ENCODE data around the gene MAPK11. TPM values are rescaled to one million over a fixed set of nuclear protein-coding genes. Genes with fewer than 3 reads are reported as not detected.

MAPK11 gene
- 10 to 100 TPM; 10.2 to 15.1 TPM for total RNA-seq

- ATAC-seq = peak; percentile 78 to 86
- H3K4me1 Mint-ChIP-seq (ENCODE audit: low read depth in 2 of 2) = peaks cover 0 to 3% of the 10 kb centered on the region in 2 donors
- H3K27ac Mint-ChIP-seq = no peak within 1 kb of the TSS
These were observed at the start of gene MAPK11 for GRCh38 chr22:50269970-50270665. Gene MAPK11, minus strand, starts transcription at chr22:50270380. Its CDS starts 88 bp downstream, at chr22:50270292.

GRCh38 chr22:50319503-50319951 lies 49.3 kb upstream of the MAPK11 start:
- peak; percentile 51 for DNase-seq (ENCODE audit: low spot score)
- no peak overlapping the region for H3K4me3 Mint-ChIP-seq
- peaks cover 2 to 7% of the 10 kb centered on the region in 2 donors for H3K4me1 Mint-ChIP-seq (ENCODE audit: low read depth in 2 of 2)
- no peaks in the 10 kb centered on the region for H3K27me3 Mint-ChIP-seq
- ATAC-seq = no peak
- H3K27ac Mint-ChIP-seq = no peak overlapping the region
- no peaks in the 10 kb centered on the region for H3K9me3 Mint-ChIP-seq
- H3K36me3 Mint-ChIP-seq = no peaks in the 10 kb centered on the region

More at GRCh38 chr22:50269970-50270665, at the start of gene MAPK11:
- Mint-ChIP-seq H3K9me3 (no peaks in the 10 kb centered on the region), H3K36me3 (no peaks in the 10 kb centered on the region), H3K4me3 (peak within 1 kb of the TSS; percentile 56), H3K27me3 (peaks cover 0 to 2% of the 10 kb centered on the region in 2 donors)
- peak; percentile 86 for DNase-seq (ENCODE audit: low spot score)

DNA sequence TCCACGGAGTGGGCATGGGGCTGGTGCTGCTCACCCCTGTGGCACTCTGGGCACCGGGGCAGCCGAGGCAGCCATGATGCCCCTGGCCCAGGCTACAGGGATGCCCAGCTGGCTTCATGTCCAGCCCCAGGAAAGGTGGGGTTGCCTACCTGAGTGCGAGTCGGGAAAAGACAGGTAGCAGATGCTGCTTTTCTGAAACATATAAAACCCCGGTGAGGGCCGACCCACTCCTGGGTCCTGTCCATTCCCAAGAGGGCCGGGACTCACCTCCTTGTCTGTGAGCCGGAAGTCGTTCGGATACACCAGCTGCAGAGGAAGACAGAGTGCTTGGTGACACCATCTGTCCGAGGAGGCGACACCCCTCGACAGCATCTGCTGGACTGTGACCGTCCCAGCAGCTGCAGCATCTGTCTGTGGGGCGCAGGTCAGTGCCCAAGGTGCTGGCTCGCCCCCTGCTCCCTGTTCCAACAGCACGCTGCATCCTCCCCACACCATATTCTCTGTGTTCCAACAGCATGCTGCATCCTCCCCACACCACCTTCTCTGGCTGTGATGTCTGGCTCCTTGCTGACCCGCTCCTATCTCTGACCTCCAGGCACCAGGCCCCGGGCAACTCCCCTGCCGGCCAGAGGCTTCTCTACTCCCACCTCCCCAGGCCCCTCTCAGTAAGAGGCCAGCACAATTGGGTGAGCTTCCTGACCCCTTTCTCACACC lies 48.7 kb upstream of the MAPK11 start:
- no peak overlapping the region for H3K4me3 Mint-ChIP-seq
- H3K27me3 Mint-ChIP-seq = no peaks in the 10 kb centered on the region
- no peaks in the 10 kb centered on the region for H3K36me3 Mint-ChIP-seq
- H3K9me3 Mint-ChIP-seq = no peaks in the 10 kb centered on the region
- ATAC-seq (no peak), DNase-seq (ENCODE audit: low spot score) (peak; percentile 56)
- H3K27ac Mint-ChIP-seq = no peak overlapping the region
- peaks cover 7 to 12% of the 10 kb centered on the region in 2 donors for H3K4me1 Mint-ChIP-seq (ENCODE audit: low read depth in 2 of 2)

DNA sequence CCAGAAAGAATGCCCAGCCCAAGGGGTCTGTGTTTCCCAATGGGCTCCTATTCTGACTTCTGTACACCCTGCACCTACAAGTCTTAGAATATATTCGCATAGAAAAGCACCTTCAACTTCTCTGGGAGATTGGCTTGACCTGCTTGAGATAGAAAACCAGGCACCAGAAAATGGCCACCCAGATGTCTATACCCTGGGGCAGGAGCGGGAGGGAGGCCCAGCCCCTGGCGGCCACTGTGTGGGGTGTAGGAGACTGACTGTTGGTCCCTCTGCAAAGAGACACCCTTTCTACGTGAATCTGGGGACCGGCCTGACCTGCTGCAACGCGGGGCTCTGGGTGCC lies 48.1 kb upstream of the MAPK11 start:
- Mint-ChIP-seq H3K9me3 (no peaks in the 10 kb centered on the region), H3K27ac (no peak overlapping the region), H3K4me3 (no peak overlapping the region), H3K36me3 (no peaks in the 10 kb centered on the region), H3K27me3 (no peaks in the 10 kb centered on the region), H3K4me1 (ENCODE audit: low read depth in 2 of 2) (peaks cover 7 to 12% of the 10 kb centered on the region in 2 donors)
- DNase-seq (ENCODE audit: low spot score) (no peak), ATAC-seq (no peak)

DNA sequence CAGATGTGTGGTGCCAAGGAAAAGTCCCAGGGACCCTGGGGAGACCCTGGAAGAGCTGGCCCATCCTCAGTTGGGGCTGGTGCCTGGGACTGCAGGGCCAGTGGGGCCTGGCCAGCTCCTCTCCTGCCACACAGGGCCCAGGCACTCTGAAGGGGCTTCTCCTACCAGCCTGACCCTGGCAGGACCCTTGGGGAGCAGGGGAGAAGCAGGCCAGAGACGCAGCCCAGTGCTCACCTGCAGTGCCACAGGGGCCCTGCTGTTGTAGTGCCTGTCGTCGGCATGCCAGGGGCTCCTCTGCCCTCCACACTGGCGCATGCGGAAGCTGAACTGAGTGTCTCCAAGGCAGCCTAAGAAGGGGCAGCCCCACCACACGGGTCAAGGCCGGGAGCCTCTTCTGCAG lies 47.5 kb upstream of the MAPK11 start:
- Mint-ChIP-seq H3K4me1 (ENCODE audit: low read depth in 2 of 2) (peaks cover 7 to 12% of the 10 kb centered on the region in 2 donors), H3K27me3 (no peaks in the 10 kb centered on the region), H3K36me3 (no peaks in the 10 kb centered on the region), H3K9me3 (no peaks in the 10 kb centered on the region), H3K4me3 (no peak overlapping the region), H3K27ac (no peak overlapping the region)
- ATAC-seq (no peak), DNase-seq (ENCODE audit: low spot score) (peak; percentile 34)

- DNase-seq (ENCODE audit: low spot score) = peak; percentile 40
- Mint-ChIP-seq H3K27ac (no peak overlapping the region), H3K4me1 (ENCODE audit: low read depth in 2 of 2) (peaks cover 7 to 12% of the 10 kb centered on the region in 2 donors), H3K36me3 (no peaks in the 10 kb centered on the region), H3K27me3 (no peaks in the 10 kb centered on the region), H3K9me3 (no peaks in the 10 kb centered on the region), H3K4me3 (no peak overlapping the region)
- ATAC-seq = no peak
These were observed 47.0 kb upstream of the MAPK11 start for GRCh38 chr22:50317178-50317577.

DNA sequence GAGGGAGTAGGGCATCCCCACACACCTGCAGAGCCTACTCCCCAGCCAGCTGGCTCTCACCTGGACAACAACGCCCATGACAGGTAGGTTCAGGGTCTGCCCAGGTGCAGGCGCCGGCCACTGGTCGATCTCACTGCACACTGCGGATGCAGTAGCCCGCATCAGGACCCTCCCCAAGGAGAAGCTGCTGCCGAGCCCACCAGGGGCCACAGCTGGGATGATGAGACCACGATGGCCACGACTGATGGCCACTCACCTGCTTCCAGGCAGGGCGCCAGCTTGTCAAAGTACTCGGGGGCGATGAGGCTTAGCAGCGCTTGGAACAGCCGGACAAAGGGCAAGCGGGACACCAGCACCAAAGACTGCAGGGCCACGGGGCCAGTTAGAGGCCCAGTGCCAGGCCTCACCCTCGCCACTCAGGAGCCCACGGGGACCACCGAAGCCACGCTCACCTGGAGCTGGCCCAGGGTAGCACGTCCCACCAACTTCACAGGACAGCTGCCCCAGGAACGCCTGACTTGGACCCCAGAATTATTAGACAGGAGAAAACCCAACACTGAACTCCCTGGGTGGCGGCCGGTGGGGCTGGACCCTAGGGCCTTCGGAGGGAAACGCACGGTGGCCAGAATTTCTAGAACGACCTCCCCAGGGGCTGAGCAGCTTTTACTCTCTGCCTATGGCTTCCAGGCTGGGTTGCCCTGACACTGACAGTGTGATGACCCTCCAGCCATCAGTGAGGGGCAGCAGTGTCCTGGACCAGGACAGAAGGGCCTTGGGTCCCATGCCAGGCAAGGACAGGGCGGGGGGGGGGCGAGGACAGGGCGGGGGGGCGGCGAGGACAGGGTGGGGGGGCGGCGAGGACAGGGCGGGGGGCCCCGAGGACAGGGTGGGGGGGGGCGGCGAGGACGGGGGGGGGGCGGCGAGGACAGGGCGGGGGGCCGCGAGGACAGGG lies 46.2 kb upstream of the MAPK11 start:
- DNase-seq (ENCODE audit: low spot score) (peak; percentile 51), ATAC-seq (no peak)
- H3K4me1 Mint-ChIP-seq (ENCODE audit: low read depth in 2 of 2) = peaks cover 7 to 12% of the 10 kb centered on the region in 2 donors
- H3K27ac Mint-ChIP-seq = no peak overlapping the region
- no peak overlapping the region for H3K4me3 Mint-ChIP-seq
- H3K9me3 Mint-ChIP-seq = no peaks in the 10 kb centered on the region
- H3K27me3 Mint-ChIP-seq = no peaks in the 10 kb centered on the region
- H3K36me3 Mint-ChIP-seq = no peaks in the 10 kb centered on the region

GRCh38 chr22:50315289-50316113 lies 45.3 kb upstream of the MAPK11 start:
- Mint-ChIP-seq H3K27me3 (no peaks in the 10 kb centered on the region), H3K36me3 (no peaks in the 10 kb centered on the region), H3K27ac (peak overlapping the region in 1 of 2 donors; percentile 81), H3K9me3 (no peaks in the 10 kb centered on the region), H3K4me3 (peak overlapping the region; percentile 59), H3K4me1 (ENCODE audit: low read depth in 2 of 2) (peaks cover 7 to 12% of the 10 kb centered on the region in 2 donors)
- ATAC-seq (no peak), DNase-seq (ENCODE audit: low spot score) (peak; percentile 56)

GRCh38 chr22:50314455-50315288 lies 44.5 kb upstream of the MAPK11 start:
- H3K36me3 Mint-ChIP-seq = no peaks in the 10 kb centered on the region
- H3K9me3 Mint-ChIP-seq = no peaks in the 10 kb centered on the region
- DNase-seq (ENCODE audit: low spot score) (peak; percentile 85), ATAC-seq (peak; percentile 93 to 94)
- H3K4me1 Mint-ChIP-seq (ENCODE audit: low read depth in 2 of 2) = peaks cover 7 to 12% of the 10 kb centered on the region in 2 donors
- H3K4me3 Mint-ChIP-seq = peak overlapping the region; percentile 90
- H3K27me3 Mint-ChIP-seq = no peaks in the 10 kb centered on the region
- H3K27ac Mint-ChIP-seq = peak overlapping the region; percentile 75 to 81

GRCh38 chr22:50314081-50314454 lies 43.9 kb upstream of the MAPK11 start:
- no peak for ATAC-seq
- peaks cover 7 to 12% of the 10 kb centered on the region in 2 donors for H3K4me1 Mint-ChIP-seq (ENCODE audit: low read depth in 2 of 2)
- DNase-seq (ENCODE audit: low spot score) = no peak

GRCh38 chr22:50313600-50313999 lies 43.4 kb upstream of the MAPK11 start:
- Mint-ChIP-seq H3K36me3 (no peaks in the 10 kb centered on the region), H3K27me3 (peaks cover 0 to 2% of the 10 kb centered on the region in 2 donors), H3K4me1 (ENCODE audit: low read depth in 2 of 2) (peaks cover 7 to 12% of the 10 kb centered on the region in 2 donors), H3K4me3 (peak overlapping the region; percentile 90), H3K9me3 (no peaks in the 10 kb centered on the region), H3K27ac (peak overlapping the region in 1 of 2 donors; percentile 57)
- ATAC-seq (no peak), DNase-seq (ENCODE audit: low spot score) (no peak)

More at GRCh38 chr22:50314081-50314454, 43.9 kb upstream of the MAPK11 start:
- Mint-ChIP-seq H3K27me3 (no peaks in the 10 kb centered on the region), H3K27ac (peak overlapping the region; percentile 57 to 75), H3K4me3 (peak overlapping the region; percentile 90), H3K9me3 (no peaks in the 10 kb centered on the region), H3K36me3 (no peaks in the 10 kb centered on the region)

DNA sequence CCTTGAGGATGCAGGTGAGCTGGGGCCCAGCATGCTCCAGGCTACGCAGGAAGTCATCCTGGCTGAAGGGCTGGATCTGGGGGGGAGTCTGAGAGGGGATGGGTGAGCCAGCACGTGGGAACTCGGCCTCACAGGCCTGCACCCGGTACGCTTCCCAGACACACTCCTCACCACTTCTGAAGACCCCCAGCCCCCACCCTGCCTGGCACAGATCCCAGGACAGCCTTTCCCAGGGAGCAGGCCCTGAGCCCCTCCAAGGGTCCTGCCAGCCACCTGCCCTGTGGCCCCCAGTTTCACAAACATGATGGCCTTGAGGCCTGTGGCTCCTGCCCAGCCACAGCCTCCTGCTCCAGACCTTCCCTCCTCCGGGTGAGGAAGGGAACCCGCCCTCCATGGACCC lies 42.8 kb upstream of the MAPK11 start:
- Mint-ChIP-seq H3K36me3 (no peaks in the 10 kb centered on the region), H3K4me3 (no peak overlapping the region), H3K27ac (no peak overlapping the region), H3K4me1 (ENCODE audit: low read depth in 2 of 2) (peaks cover 7 to 12% of the 10 kb centered on the region in 2 donors), H3K9me3 (no peaks in the 10 kb centered on the region), H3K27me3 (peaks cover 0 to 2% of the 10 kb centered on the region in 2 donors)
- ATAC-seq (no peak), DNase-seq (ENCODE audit: low spot score) (no peak)

Data from natural killer cell treated with Interleukin-12 subunit alpha and Interleukin-12 subunit beta and Interleukin-15 and Interleukin-18, amount 100 ng/mL, for 72 hours (primary cell).